Measurements from ENCODE around the gene MYL9. TPM values are rescaled to one million over a fixed set of nuclear protein-coding genes. Genes with fewer than 3 reads are reported as not detected.
A peak's percentile ranks its signal among the peaks of the same experiment; 100 is the strongest.

MYL9 gene
- total RNA-seq, 4 donors from 2014 or later, result 34.2 to 99.0 (median 58.2) TPM

GRCh38 chr20:36548006-36548315 is 6.6 kb downstream of the MYL9 start:
- no peaks in the 10 kb centered on the region for H3K27me3 ChIP-seq
- no peak overlapping the region for H3K4me3 ChIP-seq
- DNase-seq, result no peak
- H3K27ac ChIP-seq, result no peak overlapping the region
- H3K4me1 ChIP-seq, result peaks cover 0 to 12% (median 0%) of the 10 kb centered on the region in 4 donors
- no peak for TF ChIP-seq POLR2A (IDR thresholded peaks at IDR 0.05)
- TF ChIP-seq CTCF (IDR thresholded peaks at IDR 0.05), result no peak
- H3K36me3 ChIP-seq, result no peaks in the 10 kb centered on the region
- no peaks in the 10 kb centered on the region for H3K9me3 ChIP-seq

GRCh38 chr20:36548704-36549627 is 7.6 kb downstream of the MYL9 start:
- Histone ChIP-seq H3K9me3 (no peaks in the 10 kb centered on the region), H3K36me3 (no peaks in the 10 kb centered on the region), H3K4me1 (peaks cover 0 to 2% (median 0%) of the 10 kb centered on the region in 4 donors), H3K27me3 (no peaks in the 10 kb centered on the region), H3K4me3 (no peak overlapping the region), H3K27ac (no peak overlapping the region)
- no peak for TF ChIP-seq POLR2A (IDR thresholded peaks at IDR 0.05)
- no peak for TF ChIP-seq CTCF (IDR thresholded peaks at IDR 0.05)
- DNase-seq, result no peak

- no peaks in the 10 kb centered on the region for H3K27me3 ChIP-seq
- no peaks in the 10 kb centered on the region for H3K4me1 ChIP-seq
- no peaks in the 10 kb centered on the region for H3K9me3 ChIP-seq
- peak overlapping the region in 1 of 4 donors; percentile 61 for H3K27ac ChIP-seq
- H3K36me3 ChIP-seq, result no peaks in the 10 kb centered on the region
- DNase-seq, result no peak
- H3K4me3 ChIP-seq, result no peak overlapping the region
- TF ChIP-seq POLR2A (IDR thresholded peaks at IDR 0.05) (no peak), CTCF (IDR thresholded peaks at IDR 0.05) (no peak)
These were observed 8.3 kb downstream of the MYL9 start for GRCh38 chr20:36549628-36549941.

- Histone ChIP-seq H3K27ac (peak overlapping the region in 1 of 4 donors; percentile 61), H3K4me1 (no peaks in the 10 kb centered on the region), H3K36me3 (no peaks in the 10 kb centered on the region), H3K9me3 (no peaks in the 10 kb centered on the region), H3K27me3 (no peaks in the 10 kb centered on the region), H3K4me3 (no peak overlapping the region)
- DNase-seq, result no peak
- TF ChIP-seq POLR2A (IDR thresholded peaks at IDR 0.05) (no peak), CTCF (IDR thresholded peaks at IDR 0.05) (no peak)
These were observed 8.8 kb downstream of the MYL9 start for GRCh38 chr20:36549942-36550789.

- Histone ChIP-seq H3K27ac (peak overlapping the region in 1 of 4 donors; percentile 61), H3K4me1 (no peaks in the 10 kb centered on the region), H3K27me3 (no peaks in the 10 kb centered on the region), H3K9me3 (no peaks in the 10 kb centered on the region), H3K36me3 (no peaks in the 10 kb centered on the region), H3K4me3 (no peak overlapping the region)
- TF ChIP-seq POLR2A (IDR thresholded peaks at IDR 0.05) (no peak), CTCF (IDR thresholded peaks at IDR 0.05) (no peak)
- no peak for DNase-seq
These were observed 9.5 kb downstream of the MYL9 start for GRCh38 chr20:36550790-36551299.

All from Peyer's patch (tissue), 4 donors.